Sigmoid colon (tissue), 7 donors: ENCODE results near the gene STN1. TPM values are rescaled to one million over a fixed set of nuclear protein-coding genes. Genes with fewer than 3 reads are reported as not detected.
A peak's percentile ranks its signal among the peaks of the same experiment; 100 is the strongest.

ENCODE experiments used
- DNase-seq: peaks from one replicate; pipeline ENCODE4 v3.0.0-alpha.2; 2019
- H3K27ac ChIP-seq, 4 donors: fragments of 200-600 bp; sonication (generic); one replicate each; pipeline ENCODE4 v1.5.1; 2016 to 2019; ENCODE audit warnings: mild to moderate bottlenecking in 1 of 4
- H3K27me3 ChIP-seq, 3 donors: fragments of 200-600 bp; sonication (generic); one replicate each; pipeline ENCODE4 v1.5.1; 2019; ENCODE audit warnings: mild to moderate bottlenecking in 1 of 3
- H3K36me3 ChIP-seq, 4 donors: fragments of 200-600 bp; sonication (generic); one replicate each; pipeline ENCODE4 v1.5.1; 2016 to 2019
- H3K4me1 ChIP-seq, 4 donors: fragments of 200-600 bp; sonication (generic); one replicate each; pipeline ENCODE4 v1.5.1; 2017 to 2019
- H3K4me3 ChIP-seq, 4 donors: fragments of 200-600 bp; sonication (generic); one replicate each; pipeline ENCODE4 v1.5.1; 2017 to 2019; ENCODE audit warnings: mild to moderate bottlenecking in 2 of 4, moderate library complexity in 1 of 4
- H3K9me3 ChIP-seq, 4 donors: fragments of 200-600 bp in 3 of 4; sonication (generic) in 3 of 4; one replicate each; pipeline versions ENCODE4 v1.5.1 to v1.6.1; 2013 to 2019
- EP300 ChIP-seq, 4 donors: sonication (generic); formaldehyde crosslinking; IDR thresholded peaks; one replicate each; pipeline ENCODE4 v1.6.1; 2017; ENCODE audit warnings: antibody characterized with exemption in 4 of 4
- POLR2A ChIP-seq, 2 donors: fragments of 450-650 bp; IDR thresholded peaks; one replicate each; pipeline ENCODE4 v1.6.1; 2016; ENCODE audit warnings: antibody characterized with exemption in 2 of 2, mild to moderate bottlenecking in 2 of 2, moderate library complexity in 2 of 2
- POLR2AphosphoS5 ChIP-seq, 4 donors: sonication (generic); formaldehyde crosslinking; IDR thresholded peaks; one replicate each; pipeline ENCODE4 v1.6.1; 2017; ENCODE audit warnings: antibody characterized with exemption in 4 of 4
- WGBS, 2 donors: extraction: QIAGEN DNeasy Blood & Tissue Kit; methylation state at CpG; one replicate each; pipeline ENCODE4 v1.1.7; 2013; 5-methylcytosine and 5-hydroxymethylcytosine counted together
- intact Hi-C: fragments of 100-400 bp; cut with DNase I; formaldehyde crosslinking; loops from one replicate; pipeline ENCODE4 v1.15.1; 2023
- polyA plus RNA-seq, 3 donors: library from polyadenylated mRNA; stranded (reverse); fragments of 200-250 nt; gene quantifications; one replicate each; pipeline ENCODE4 v1.2.3, GENCODE V29; 2013
- total RNA-seq, 4 donors: library from RNA; depleted of rRNA; stranded (reverse); fragments of >200 nt; gene quantifications; one replicate each; pipeline ENCODE4 v1.1.0, GENCODE V29; 2016
- TF ChIP-seq, protein P1 (sequence below), 4 experiments: fragments of 450-650 bp in 3 of 4; fragments of 200-600 bp in 1 of 4; IDR thresholded peaks; one replicate each; pipeline ENCODE4 v1.5.1; 2016 to 2019; ENCODE audit warnings: antibody characterized with exemption in 4 of 4, mild to moderate bottlenecking in 3 of 4, moderate library complexity in 2 of 4
- donor health status: healthy with polysubstance abuse.
- donor health status: Bipolar disorder and iron deficiency.
- donor health status: healthy.

STN1 gene
- total and polyA plus RNA-seq, 7 donors: 16.0 to 27.7 (median 22.4) TPM

DNA sequence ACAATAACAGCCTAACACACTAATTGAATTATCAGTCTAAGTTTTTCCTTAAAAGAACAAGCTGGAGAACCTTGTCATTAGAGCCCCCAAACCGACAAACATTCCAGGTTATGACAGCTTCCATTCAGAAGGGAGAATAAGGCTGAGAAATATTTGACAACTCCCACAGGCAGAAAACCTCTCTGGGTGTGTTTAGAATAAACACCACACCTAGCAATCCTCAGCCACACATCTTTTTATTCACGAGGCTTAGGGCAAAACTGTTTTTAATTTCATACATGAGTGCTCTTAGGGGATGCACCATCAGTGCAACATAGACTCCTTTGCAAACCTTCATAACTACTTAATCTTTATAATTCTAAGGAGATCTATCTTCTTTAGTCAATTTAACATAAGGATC is 24.2 kb downstream of the STN1 start:
- Histone ChIP-seq H3K4me3 (no peak overlapping the region), H3K9me3 (no peaks in the 10 kb centered on the region), H3K4me1 (peaks cover 0 to 22% (median 15%) of the 10 kb centered on the region in 4 donors), H3K27me3 (no peaks in the 10 kb centered on the region), H3K27ac (peak overlapping the region; percentile 53 to 63 (median 56)), H3K36me3 (peaks cover 4 to 65% (median 9%) of the 10 kb centered on the region in 4 donors)
- WGBS, 2 donors: 16 to 60% methylated on average over 2 of the region's 2 CpGs
- TF ChIP-seq POLR2A (IDR thresholded peaks at IDR 0.05) (no peak), EP300 (IDR thresholded peaks at IDR 0.05) (no peak), POLR2AphosphoS5 (IDR thresholded peaks at IDR 0.05) (no peak)
- TF ChIP-seq, protein P1, sequence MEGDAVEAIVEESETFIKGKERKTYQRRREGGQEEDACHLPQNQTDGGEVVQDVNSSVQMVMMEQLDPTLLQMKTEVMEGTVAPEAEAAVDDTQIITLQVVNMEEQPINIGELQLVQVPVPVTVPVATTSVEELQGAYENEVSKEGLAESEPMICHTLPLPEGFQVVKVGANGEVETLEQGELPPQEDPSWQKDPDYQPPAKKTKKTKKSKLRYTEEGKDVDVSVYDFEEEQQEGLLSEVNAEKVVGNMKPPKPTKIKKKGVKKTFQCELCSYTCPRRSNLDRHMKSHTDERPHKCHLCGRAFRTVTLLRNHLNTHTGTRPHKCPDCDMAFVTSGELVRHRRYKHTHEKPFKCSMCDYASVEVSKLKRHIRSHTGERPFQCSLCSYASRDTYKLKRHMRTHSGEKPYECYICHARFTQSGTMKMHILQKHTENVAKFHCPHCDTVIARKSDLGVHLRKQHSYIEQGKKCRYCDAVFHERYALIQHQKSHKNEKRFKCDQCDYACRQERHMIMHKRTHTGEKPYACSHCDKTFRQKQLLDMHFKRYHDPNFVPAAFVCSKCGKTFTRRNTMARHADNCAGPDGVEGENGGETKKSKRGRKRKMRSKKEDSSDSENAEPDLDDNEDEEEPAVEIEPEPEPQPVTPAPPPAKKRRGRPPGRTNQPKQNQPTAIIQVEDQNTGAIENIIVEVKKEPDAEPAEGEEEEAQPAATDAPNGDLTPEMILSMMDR (IDR thresholded peaks at IDR 0.05): no peak
- intact Hi-C loops: no loop called here
- DNase-seq: no peak

DNA sequence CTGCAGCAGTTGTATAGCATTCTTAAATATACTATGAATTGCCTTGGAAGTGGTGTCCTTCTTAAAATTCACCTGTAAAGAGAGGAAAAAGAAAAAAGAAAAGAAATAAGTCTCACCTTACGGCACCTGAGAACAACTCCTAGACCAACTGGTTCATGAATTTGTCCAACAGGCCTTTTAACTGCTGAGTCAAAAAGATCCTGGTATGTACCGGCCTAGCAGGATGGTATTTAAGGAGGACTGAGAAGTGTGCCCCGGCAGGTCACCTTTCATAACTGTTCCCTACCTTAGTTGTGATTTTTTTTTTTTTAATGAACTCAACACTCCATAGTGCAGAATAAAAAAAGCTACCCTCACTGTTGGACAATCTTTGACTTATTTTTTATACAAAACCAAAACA is 25.8 kb downstream of the STN1 start:
- WGBS, 2 donors: 93 to 94% methylated on average over 3 of the region's 3 CpGs
- Histone ChIP-seq H3K4me3 (no peak overlapping the region), H3K9me3 (no peaks in the 10 kb centered on the region), H3K36me3 (peaks cover 0 to 49% (median under 1%) of the 10 kb centered on the region in 4 donors), H3K27ac (no peak overlapping the region), H3K27me3 (no peaks in the 10 kb centered on the region), H3K4me1 (peaks cover 0 to 39% (median 28%) of the 10 kb centered on the region in 4 donors)
- no peak for DNase-seq
- TF ChIP-seq POLR2A (IDR thresholded peaks at IDR 0.05): no peak
- TF ChIP-seq POLR2AphosphoS5 (IDR thresholded peaks at IDR 0.05): no peak
- TF ChIP-seq, protein P1 (IDR thresholded peaks at IDR 0.05): no peak
- TF ChIP-seq EP300 (IDR thresholded peaks at IDR 0.05): no peak
- intact Hi-C loops: no loop called here

DNA sequence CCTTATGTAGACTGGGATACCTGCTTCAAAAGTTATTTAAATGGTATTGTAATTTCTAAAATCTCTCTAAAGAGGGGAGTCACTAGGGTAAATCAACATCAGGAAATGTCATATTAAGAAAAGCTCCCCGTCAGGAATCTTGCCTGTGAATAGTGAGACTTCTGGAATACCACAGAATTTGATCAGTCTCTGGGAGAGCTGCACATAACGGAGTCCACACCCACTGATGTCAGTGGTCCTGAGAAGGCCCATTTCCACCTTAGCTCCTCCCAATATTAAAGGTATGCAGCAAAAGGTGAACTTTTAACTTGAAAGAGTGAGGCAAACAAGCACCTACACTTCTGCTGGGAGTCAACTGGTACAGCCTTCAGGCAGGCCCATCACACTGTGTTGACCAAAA is 27.3 kb downstream of the STN1 start:
- Histone ChIP-seq H3K27ac (no peak overlapping the region), H3K27me3 (no peaks in the 10 kb centered on the region), H3K4me3 (no peak overlapping the region), H3K36me3 (peaks cover 0 to 34% (median 0%) of the 10 kb centered on the region in 4 donors), H3K9me3 (no peaks in the 10 kb centered on the region), H3K4me1 (peaks cover 0 to 38% (median 28%) of the 10 kb centered on the region in 4 donors)
- intact Hi-C loops: no loop called here
- 56 to 82% methylated on average over 2 of the region's 2 CpGs for WGBS, 2 donors
- no peak for DNase-seq
- no peak for TF ChIP-seq POLR2AphosphoS5 (IDR thresholded peaks at IDR 0.05)
- TF ChIP-seq EP300 (IDR thresholded peaks at IDR 0.05): no peak
- TF ChIP-seq, protein P1 (IDR thresholded peaks at IDR 0.05): no peak
- no peak for TF ChIP-seq POLR2A (IDR thresholded peaks at IDR 0.05)

DNA sequence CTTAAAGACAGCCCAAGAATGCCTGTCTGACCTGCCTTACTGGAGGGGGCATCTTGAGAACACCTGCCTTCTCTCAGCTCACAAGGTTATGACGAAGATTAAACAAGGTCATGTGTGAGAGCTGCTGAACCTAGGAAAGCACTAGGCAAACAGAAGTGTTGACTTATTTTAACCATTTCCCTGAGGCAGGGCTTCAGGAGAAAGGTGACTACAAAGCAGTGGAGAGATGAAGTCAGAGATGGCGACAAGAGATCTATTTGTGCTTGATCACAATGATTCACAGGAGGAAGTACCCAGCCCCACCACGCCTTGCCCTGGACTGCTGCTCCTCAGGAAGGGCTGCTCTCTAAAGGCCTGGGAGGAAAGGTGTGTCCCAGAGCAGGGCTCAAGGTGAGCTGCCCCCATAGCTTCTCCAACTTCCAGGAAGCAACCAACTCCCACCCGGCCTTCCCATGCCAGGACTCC is 27.8 kb downstream of the STN1 start:
- Histone ChIP-seq H3K27me3 (no peaks in the 10 kb centered on the region), H3K9me3 (no peaks in the 10 kb centered on the region), H3K4me1 (peaks cover 0 to 35% (median 27%) of the 10 kb centered on the region in 4 donors), H3K36me3 (peaks cover 0 to 33% (median 0%) of the 10 kb centered on the region in 4 donors), H3K4me3 (no peak overlapping the region), H3K27ac (peak overlapping the region in 1 of 4 donors; percentile 12)
- WGBS, 2 donors: 14 to 65% methylated on average over 4 of the region's 4 CpGs
- no peak for TF ChIP-seq POLR2AphosphoS5 (IDR thresholded peaks at IDR 0.05)
- TF ChIP-seq, protein P1 (IDR thresholded peaks at IDR 0.05): no peak
- no peak for TF ChIP-seq EP300 (IDR thresholded peaks at IDR 0.05)
- DNase-seq: no peak
- intact Hi-C loops: no loop called here
